ENCODE measurements around the gene MRPL9.

Gene MRPL9

GRCh38 chr1:151729157-151729965 lies 33.9 kb downstream of the MRPL9 start:
- Histone ChIP-seq H3K27ac (ENCODE audit: low read depth, low read length) (no peak overlapping the region), H3K4me3 (ENCODE audit: low read depth, low read length) (no peak overlapping the region), H3K9ac (ENCODE audit: low read length) (no peak overlapping the region), H3K27me3 (ENCODE audit: control insufficient read depth, insufficient read depth, low read length) (peaks cover 19% of the 10 kb centered on the region; the same call in 1 of the 2 replicates), H3K36me3 (ENCODE audit: control insufficient read depth, insufficient read depth, low read length) (no peaks in the 10 kb centered on the region), H3K4me1 (ENCODE audit: control insufficient read depth, insufficient read depth, low read length) (peaks cover 13% of the 10 kb centered on the region), H3K9me3 (ENCODE audit: control insufficient read depth, insufficient read depth, low read depth, low read length) (no peaks in the 10 kb centered on the region)

- Histone ChIP-seq H3K27me3 (ENCODE audit: control insufficient read depth, insufficient read depth, low read length) (peaks cover 29% of the 10 kb centered on the region; the same call in 1 of the 2 replicates), H3K4me3 (ENCODE audit: low read depth, low read length) (0 out of 2 replicates have a peak overlapping the region, but pooled peaks have one; percentile 18), H3K9me3 (ENCODE audit: control insufficient read depth, insufficient read depth, low read depth, low read length) (no peaks in the 10 kb centered on the region), H3K27ac (ENCODE audit: low read depth, low read length) (no peak overlapping the region), H3K9ac (ENCODE audit: low read length) (no peak overlapping the region), H3K4me1 (ENCODE audit: control insufficient read depth, insufficient read depth, low read length) (peaks cover 20% of the 10 kb centered on the region), H3K36me3 (ENCODE audit: control insufficient read depth, insufficient read depth, low read length) (no peaks in the 10 kb centered on the region)
Observed at GRCh38 chr1:151728151-151729054, 34.9 kb downstream of the MRPL9 start.

GRCh38 chr1:151723726-151724370 lies 39.4 kb downstream of the MRPL9 start:
- H3K27me3 ChIP-seq (ENCODE audit: control insufficient read depth, insufficient read depth, low read length): peaks cover 73% of the 10 kb centered on the region
- no peaks in the 10 kb centered on the region for H3K9me3 ChIP-seq (ENCODE audit: control insufficient read depth, insufficient read depth, low read depth, low read length)
- H3K4me3 ChIP-seq (ENCODE audit: low read depth, low read length): no peak overlapping the region
- H3K36me3 ChIP-seq (ENCODE audit: control insufficient read depth, insufficient read depth, low read length): no peaks in the 10 kb centered on the region
- H3K4me1 ChIP-seq (ENCODE audit: control insufficient read depth, insufficient read depth, low read length): peaks cover 20% of the 10 kb centered on the region
- H3K27ac ChIP-seq (ENCODE audit: low read depth, low read length): no peak overlapping the region
- H3K9ac ChIP-seq (ENCODE audit: low read length): no peak overlapping the region

GRCh38 chr1:151721788-151722510 lies 41.3 kb downstream of the MRPL9 start:
- Histone ChIP-seq H3K9ac (ENCODE audit: low read length) (no peak overlapping the region), H3K36me3 (ENCODE audit: control insufficient read depth, insufficient read depth, low read length) (no peaks in the 10 kb centered on the region), H3K4me1 (ENCODE audit: control insufficient read depth, insufficient read depth, low read length) (peaks cover 13% of the 10 kb centered on the region), H3K27ac (ENCODE audit: low read depth, low read length) (no peak overlapping the region), H3K27me3 (ENCODE audit: control insufficient read depth, insufficient read depth, low read length) (peaks cover 79% of the 10 kb centered on the region), H3K9me3 (ENCODE audit: control insufficient read depth, insufficient read depth, low read depth, low read length) (no peaks in the 10 kb centered on the region), H3K4me3 (ENCODE audit: low read depth, low read length) (peak overlapping the region; percentile 67)

- Histone ChIP-seq H3K27ac (ENCODE audit: low read depth, low read length) (no peak within 1 kb of the TSS), H3K27me3 (ENCODE audit: control insufficient read depth, insufficient read depth, low read length) (peaks cover 74% of the 10 kb centered on the region), H3K36me3 (ENCODE audit: control insufficient read depth, insufficient read depth, low read length) (no peaks in the 10 kb centered on the region), H3K4me1 (ENCODE audit: control insufficient read depth, insufficient read depth, low read length) (peaks cover 13% of the 10 kb centered on the region), H3K4me3 (ENCODE audit: low read depth, low read length) (peak within 1 kb of the TSS; percentile 67), H3K9me3 (ENCODE audit: control insufficient read depth, insufficient read depth, low read depth, low read length) (no peaks in the 10 kb centered on the region), H3K9ac (ENCODE audit: low read length) (no peak within 1 kb of the TSS)
Observed at GRCh38 chr1:151720974-151721787, 42.1 kb downstream of the MRPL9 start, which contains the start of gene RIIAD1. RIIAD1 (plus strand) TSS chr1:151721522; CDS start chr1:151721537, 15 bp downstream.

- Histone ChIP-seq H3K4me3 (ENCODE audit: low read depth, low read length) (peak overlapping the region; percentile 32; the same call in 1 of the 2 replicates), H3K9ac (ENCODE audit: low read length) (no peak overlapping the region), H3K36me3 (ENCODE audit: control insufficient read depth, insufficient read depth, low read length) (no peaks in the 10 kb centered on the region), H3K9me3 (ENCODE audit: control insufficient read depth, insufficient read depth, low read depth, low read length) (no peaks in the 10 kb centered on the region), H3K4me1 (ENCODE audit: control insufficient read depth, insufficient read depth, low read length) (peaks cover 13% of the 10 kb centered on the region), H3K27me3 (ENCODE audit: control insufficient read depth, insufficient read depth, low read length) (peaks cover 74% of the 10 kb centered on the region), H3K27ac (ENCODE audit: low read depth, low read length) (no peak overlapping the region)
Observed at GRCh38 chr1:151720554-151720953, 42.7 kb downstream of the MRPL9 start.

GRCh38 chr1:151720125-151720524 lies 43.2 kb downstream of the MRPL9 start:
- peaks cover 74% of the 10 kb centered on the region for H3K27me3 ChIP-seq (ENCODE audit: control insufficient read depth, insufficient read depth, low read length)
- no peaks in the 10 kb centered on the region for H3K36me3 ChIP-seq (ENCODE audit: control insufficient read depth, insufficient read depth, low read length)
- no peak overlapping the region for H3K4me3 ChIP-seq (ENCODE audit: low read depth, low read length)

GRCh38 chr1:151718666-151719065 lies 44.6 kb downstream of the MRPL9 start:
- H3K27ac ChIP-seq (ENCODE audit: low read depth, low read length): no peak overlapping the region
- peaks cover 7% of the 10 kb centered on the region for H3K4me1 ChIP-seq (ENCODE audit: control insufficient read depth, insufficient read depth, low read length)
- peaks cover 76% of the 10 kb centered on the region for H3K27me3 ChIP-seq (ENCODE audit: control insufficient read depth, insufficient read depth, low read length)
- H3K9me3 ChIP-seq (ENCODE audit: control insufficient read depth, insufficient read depth, low read depth, low read length): no peaks in the 10 kb centered on the region
- no peak overlapping the region for H3K4me3 ChIP-seq (ENCODE audit: low read depth, low read length)
- H3K36me3 ChIP-seq (ENCODE audit: control insufficient read depth, insufficient read depth, low read length): no peaks in the 10 kb centered on the region
- no peak overlapping the region for H3K9ac ChIP-seq (ENCODE audit: low read length)

More at GRCh38 chr1:151720125-151720524, 43.2 kb downstream of the MRPL9 start:
- Histone ChIP-seq H3K9ac (ENCODE audit: low read length) (no peak overlapping the region), H3K9me3 (ENCODE audit: control insufficient read depth, insufficient read depth, low read depth, low read length) (no peaks in the 10 kb centered on the region), H3K27ac (ENCODE audit: low read depth, low read length) (no peak overlapping the region), H3K4me1 (ENCODE audit: control insufficient read depth, insufficient read depth, low read length) (peaks cover 13% of the 10 kb centered on the region)

GRCh38 chr1:151718011-151718431 lies 45.3 kb downstream of the MRPL9 start:
- H3K4me1 ChIP-seq (ENCODE audit: control insufficient read depth, insufficient read depth, low read length): peaks cover 7% of the 10 kb centered on the region; the same call in 1 of the 2 replicates
- H3K4me3 ChIP-seq (ENCODE audit: low read depth, low read length): no peak overlapping the region
- no peaks in the 10 kb centered on the region for H3K36me3 ChIP-seq (ENCODE audit: control insufficient read depth, insufficient read depth, low read length)
- no peak overlapping the region for H3K9ac ChIP-seq (ENCODE audit: low read length)
- no peaks in the 10 kb centered on the region for H3K9me3 ChIP-seq (ENCODE audit: control insufficient read depth, insufficient read depth, low read depth, low read length)
- no peak overlapping the region for H3K27ac ChIP-seq (ENCODE audit: low read depth, low read length)
- H3K27me3 ChIP-seq (ENCODE audit: control insufficient read depth, insufficient read depth, low read length): peaks cover 70% of the 10 kb centered on the region

Data from HUES6 (cell line).